GM12892 (cell line): ENCODE data around the gene FAM107B.

ENCODE experiments used
- POLR2A ChIP-seq: IDR thresholded peaks from 2 replicates; pipeline ENCODE4 v1.6.1; 2011; ENCODE audit warnings: low read depth, low read length, control low read depth
- TAF1 ChIP-seq: IDR thresholded peaks from 2 replicates; pipeline ENCODE4 v1.6.1; 2011; ENCODE audit warnings: low read depth, mild to moderate bottlenecking, control low read depth, low read length, borderline replicate concordance

DNA sequence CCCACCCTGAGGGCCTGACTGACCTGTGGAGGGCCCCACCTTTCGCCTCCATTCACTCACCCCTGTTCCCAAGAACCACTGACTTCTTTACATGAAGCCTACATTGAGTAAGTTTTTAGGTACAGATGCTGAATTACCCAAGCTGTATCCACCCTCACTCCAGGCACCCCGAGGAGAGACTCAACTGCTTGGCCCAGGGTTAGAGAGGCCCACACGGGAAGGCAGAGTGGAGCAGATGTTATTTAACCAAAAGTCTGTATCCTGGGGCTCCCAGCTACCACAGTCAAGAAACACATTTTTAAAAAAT is 230.8 kb downstream of the FAM107B start:
- TF ChIP-seq TAF1 (no peak), POLR2A (no peak)
